LNCAP (cell line): ENCODE results near the gene VRK1.

ENCODE experiments used
- CTCF ChIP-seq: fragments of 450-650 bp; IDR thresholded peaks from 2 replicates; pipeline ENCODE4 v1.5.1; 2017; ENCODE audit warnings: mild to moderate bottlenecking

The VRK1 gene

GRCh38 chr14:96827290-96827689 is 30.1 kb downstream of the VRK1 start:
- TF ChIP-seq CTCF, result no peak

DNA sequence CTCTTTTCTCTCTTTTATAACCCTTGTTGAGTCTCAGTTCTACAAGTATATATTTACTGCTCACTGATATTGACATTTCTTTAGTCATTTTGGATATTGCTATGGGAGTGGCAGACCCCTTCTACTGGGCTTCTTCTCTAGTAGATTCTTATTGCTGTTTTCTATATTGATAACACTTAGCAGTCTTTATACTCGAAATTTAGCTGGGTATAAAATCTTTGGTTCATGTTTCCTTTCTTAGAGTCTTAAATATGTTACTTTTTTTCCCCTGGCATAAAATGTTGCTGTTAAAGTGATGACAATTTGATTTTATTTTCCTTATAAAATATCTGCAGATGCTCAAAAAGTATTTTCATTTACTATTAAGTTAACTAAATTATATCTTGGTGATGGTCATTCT is 32.6 kb downstream of the VRK1 start:
- no peak for TF ChIP-seq CTCF

- no peak for TF ChIP-seq CTCF
Observed at GRCh38 chr14:96830946-96831345, 33.8 kb downstream of the VRK1 start.

DNA sequence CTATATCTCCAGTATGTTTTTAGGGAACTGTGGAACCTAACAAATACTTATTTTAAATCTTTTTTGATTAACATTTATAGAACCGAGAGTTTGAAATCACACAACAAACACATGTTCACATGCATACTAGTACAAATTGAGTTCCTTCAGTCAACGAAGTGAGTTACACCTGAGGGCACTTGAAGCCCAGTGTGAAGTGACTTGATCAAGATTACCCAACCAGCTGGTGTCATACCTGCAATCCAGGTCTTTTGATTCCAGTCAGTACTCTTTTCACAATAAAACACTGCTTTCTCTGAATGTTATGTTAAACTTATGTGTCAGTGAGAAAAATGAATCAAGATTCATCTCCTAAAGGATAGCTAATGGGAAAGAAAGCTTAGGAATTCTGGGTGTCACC is 35.2 kb downstream of the VRK1 start:
- no peak for TF ChIP-seq CTCF

DNA sequence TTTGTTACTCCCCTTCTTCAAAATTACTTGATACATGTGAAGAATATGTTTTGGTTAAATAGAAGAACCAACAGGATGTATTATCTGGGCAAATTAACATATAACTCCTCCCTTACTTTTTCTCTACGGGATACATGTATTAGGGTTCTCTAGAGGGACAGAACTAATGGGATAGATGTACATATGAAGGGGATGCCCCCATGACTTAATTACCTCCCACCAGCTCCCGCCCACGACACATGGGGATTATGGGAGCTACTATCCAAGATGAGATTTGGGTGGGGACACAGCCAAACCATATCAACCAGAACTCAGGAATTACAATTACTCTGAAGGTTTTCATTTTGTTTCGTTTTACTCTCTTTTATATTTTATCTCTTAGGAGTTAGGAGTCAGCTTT is 41.3 kb downstream of the VRK1 start:
- TF ChIP-seq CTCF, result no peak

DNA sequence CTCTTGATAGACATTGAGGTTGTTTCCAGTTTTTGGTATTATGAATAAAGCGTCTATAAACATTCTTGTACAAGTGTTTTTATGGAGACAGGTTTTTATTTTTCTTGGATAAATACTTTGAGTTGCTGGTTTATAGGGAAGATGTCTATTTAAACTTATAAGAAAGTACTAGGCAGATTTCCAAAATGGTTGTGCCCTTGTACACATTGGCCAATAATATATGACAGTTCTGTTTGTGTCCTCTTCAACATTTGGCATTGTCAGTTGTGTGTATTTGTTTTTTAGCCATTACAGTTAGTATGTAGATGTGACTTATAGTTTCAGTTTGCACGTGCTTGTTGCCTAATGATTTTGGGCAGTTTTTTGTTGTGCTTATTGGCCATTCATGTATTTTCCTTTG is 42.1 kb downstream of the VRK1 start:
- TF ChIP-seq CTCF, result no peak

- TF ChIP-seq CTCF, result no peak
Observed at GRCh38 chr14:96843137-96843536, 46.0 kb downstream of the VRK1 start.

- no peak for TF ChIP-seq CTCF
Observed at GRCh38 chr14:96844857-96845570, 47.8 kb downstream of the VRK1 start.
